ENCODE data around the gene SPON1.

- no peak for TF ChIP-seq CTCF (IDR thresholded peaks at IDR 0.05)
- TF ChIP-seq POLR2A (IDR thresholded peaks at IDR 0.05): no peak
- TF ChIP-seq EP300 (IDR thresholded peaks at IDR 0.05): no peak
These were observed 93.4 kb downstream of the SPON1 start for GRCh38 chr11:14055936-14056335.

All from ovary (tissue), 3 donors.